ENCODE results near the gene FOXC1. TPM values are rescaled to one million over a fixed set of nuclear protein-coding genes. Genes with fewer than 3 reads are reported as not detected.

The FOXC1 gene
- total and polyA plus RNA-seq, 2 of the 13 experiments (the other 11 are each of a cell fraction or from before 2014, with no cell fraction given) = 0.44 to 0.55 TPM

- H3K4me1 ChIP-seq (ENCODE audit: insufficient read depth, low read length) = peaks cover 23% of the 10 kb centered on the region
- intact Hi-C loops (cut with micrococcal nuclease; ENCODE audit: unreplicated experiment) (no loop called here), in situ Hi-C loops (cut with HindIII; ENCODE audit: extremely low pct_ligation_motif_present, low pct_unique_long_range_greater_than_20kb) (no loop called here)
- peak; percentile 46 for ATAC-seq
- WGBS (ENCODE audit: low lambda C conversion rate) = 4% methylated on average over 6 of the region's 6 CpGs
- H3K4me2 ChIP-seq (ENCODE audit: low read depth, low read length) = peak overlapping the region; percentile 38
- H3K36me3 ChIP-seq (replicated peaks in 1 of 2; ENCODE audit: control insufficient read depth in 1 of 2, insufficient read depth in 2 of 2, low read length in 2 of 2) = no peaks in the 10 kb centered on the region
- no peaks in the 10 kb centered on the region for H4K20me1 ChIP-seq (ENCODE audit: insufficient read depth, low read length)
- H3K27me3 ChIP-seq (ENCODE audit: control insufficient read depth in 1 of 2, insufficient read depth in 2 of 2, low read length in 2 of 2) = peaks cover 7 to 29% of the 10 kb centered on the region in 2 experiments; a peak in 4 of 5 replicates
- POLR2A ChIA-PET = no interaction called here
- H3K4me3 ChIP-seq (replicated peaks in 1 of 3; ENCODE audit: insufficient read depth in 1 of 3, low read depth in 2 of 3, low read length in 3 of 3) = no peak overlapping the region
- no peak overlapping the region for H3K27ac ChIP-seq (ENCODE audit: extremely low read length, insufficient read depth, low read length)
- no peak overlapping the region for H2AFZ ChIP-seq (ENCODE audit: low read length)
- BruUV-seq (replicated peaks) = no TSS peak
- peak; percentile 89 for FAIRE-seq
- DNase-seq (ENCODE audit: low spot score) = peak; percentile 54
- no peaks in the 10 kb centered on the region for H3K79me2 ChIP-seq (ENCODE audit: insufficient read depth, low read length)
- CTCF ChIA-PET (ENCODE audit: low intra/inter-chr PET ratio, low total read pairs) = no interaction called here
- no peaks in the 10 kb centered on the region for H3K9me3 ChIP-seq (ENCODE audit: low read length)
- no peak overlapping the region for H3K9ac ChIP-seq (ENCODE audit: insufficient read depth, low read depth, low read length)
- TF ChIP-seq ZKSCAN8 (CRISPR knock-in tag; IDR thresholded peaks at IDR 0.05; ENCODE audit: borderline replicate concordance) = no peak
- TF ChIP-seq FOSL2 (CRISPR knock-in tag; IDR thresholded peaks at IDR 0.05) = peak; percentile 12; the same call in 1 of the 2 replicates
- no peak for TF ChIP-seq ZNF33B (CRISPR knock-in tag; IDR thresholded peaks at IDR 0.05)
- no peak for TF ChIP-seq RFXAP (CRISPR knock-in tag; IDR thresholded peaks at IDR 0.05; ENCODE audit: borderline replicate concordance)
- TF ChIP-seq RBFOX2 (IDR thresholded peaks at IDR 0.05; ENCODE audit: low read depth, low read length) = no peak
- TF ChIP-seq HOXA3 (CRISPR knock-in tag; IDR thresholded peaks at IDR 0.05) = no peak
- TF ChIP-seq SMARCE1 (IDR thresholded peaks at IDR 0.05; ENCODE audit: borderline replicate concordance) = no peak
- no peak for TF ChIP-seq ARID4A (CRISPR knock-in tag; IDR thresholded peaks at IDR 0.05; ENCODE audit: borderline replicate concordance)
- no peak for TF ChIP-seq TFDP2 (CRISPR knock-in tag; IDR thresholded peaks at IDR 0.05)
- no peak for TF ChIP-seq MXD3 (CRISPR knock-in tag; IDR thresholded peaks at IDR 0.05)
- no peak for TF ChIP-seq TRAFD1 (CRISPR knock-in tag; IDR thresholded peaks at IDR 0.05; ENCODE audit: borderline replicate concordance)
- no peak for TF ChIP-seq TARDBP (CRISPR knock-in tag; IDR thresholded peaks at IDR 0.05)
- TF ChIP-seq ZXDC (CRISPR knock-in tag; IDR thresholded peaks at IDR 0.05) = no peak
- no peak for TF ChIP-seq FOXJ3 (CRISPR knock-in tag; IDR thresholded peaks at IDR 0.05; ENCODE audit: borderline replicate concordance)
- TF ChIP-seq ZNF335 (CRISPR knock-in tag; IDR thresholded peaks at IDR 0.05) = peak; percentile 67; the same call in 1 of the 2 replicates
Measured at GRCh38 chr6:1589208-1589607, 20.5 kb upstream of the FOXC1 start.

Measured in HepG2 (cell line).